ENCODE data around the gene SLC6A9. TPM values are rescaled to one million over a fixed set of nuclear protein-coding genes. Genes with fewer than 3 reads are reported as not detected.

The SLC6A9 gene
- total RNA-seq, 1 experiment from 2014 or later, result 45.0 TPM

GRCh38 chr1:43980255-43981134 lies 50.8 kb downstream of the SLC6A9 start:
- no peaks in the 10 kb centered on the region for H3K9me3 ChIP-seq
- BruUV-seq (replicated peaks), result no TSS peak
- Mint-ChIP-seq H3K4me1 (ENCODE audit: low read depth, unreplicated experiment) (peaks cover 24% of the 10 kb centered on the region), H3K4me3 (ENCODE audit: unreplicated experiment) (peak overlapping the region; percentile 75), H3K27ac (ENCODE audit: unreplicated experiment) (peak overlapping the region; percentile 52), H3K27me3 (ENCODE audit: insufficient read depth, unreplicated experiment) (no peaks in the 10 kb centered on the region), H3K9me3 (ENCODE audit: unreplicated experiment) (no peaks in the 10 kb centered on the region), H3K36me3 (ENCODE audit: insufficient read depth, unreplicated experiment) (peaks cover 28% of the 10 kb centered on the region)
- peak overlapping the region; percentile 80 for H3K4me3 ChIP-seq (ENCODE audit: low read depth, low read length)
- H3K27me3 ChIP-seq (replicated peaks; ENCODE audit: control insufficient read depth, insufficient read depth, low read length), result no peaks in the 10 kb centered on the region
- POLR2A ChIA-PET, result no interaction called here
- TF ChIP-seq CTCF (IDR thresholded peaks at IDR 0.05; ENCODE audit: insufficient read depth in 1 of 2, low read depth in 1 of 2, low read length in 1 of 2, severe bottlenecking in 1 of 2, unreplicated experiment in 1 of 2), result no peak
- CTCF ChIA-PET, result no interaction called here
- peaks cover 3% of the 10 kb centered on the region for H3K36me3 ChIP-seq (ENCODE audit: control insufficient read depth, insufficient read depth, low read length)
- DNase-seq, result no peak
- peaks cover 21% of the 10 kb centered on the region for H3K4me1 ChIP-seq
- intact Hi-C loops (cut with micrococcal nuclease; ENCODE audit: unreplicated experiment), result no loop called here

- peak overlapping the region; percentile 75 for H3K4me3 Mint-ChIP-seq (ENCODE audit: unreplicated experiment)
- peaks cover 24% of the 10 kb centered on the region for H3K4me1 Mint-ChIP-seq (ENCODE audit: low read depth, unreplicated experiment)
- H3K27me3 ChIP-seq (replicated peaks; ENCODE audit: control insufficient read depth, insufficient read depth, low read length), result no peaks in the 10 kb centered on the region
- H3K9me3 Mint-ChIP-seq (ENCODE audit: unreplicated experiment), result no peaks in the 10 kb centered on the region
- no peaks in the 10 kb centered on the region for H3K27me3 Mint-ChIP-seq (ENCODE audit: insufficient read depth, unreplicated experiment)
- H3K4me1 ChIP-seq, result peaks cover 21% of the 10 kb centered on the region
- intact Hi-C loops (cut with micrococcal nuclease; ENCODE audit: unreplicated experiment), result no loop called here
- no peak for TF ChIP-seq CTCF (IDR thresholded peaks at IDR 0.05; ENCODE audit: insufficient read depth in 1 of 2, low read depth in 1 of 2, low read length in 1 of 2, severe bottlenecking in 1 of 2, unreplicated experiment in 1 of 2)
- ChIA-PET CTCF (no interaction called here), POLR2A (no interaction called here)
- no TSS peak for BruUV-seq (replicated peaks)
- H3K27ac Mint-ChIP-seq (ENCODE audit: unreplicated experiment), result peak overlapping the region; percentile 52
- peak; percentile 41 to 49 for DNase-seq
- no peaks in the 10 kb centered on the region for H3K9me3 ChIP-seq
- peak overlapping the region; percentile 80 for H3K4me3 ChIP-seq (ENCODE audit: low read depth, low read length)
- H3K36me3 ChIP-seq (ENCODE audit: control insufficient read depth, insufficient read depth, low read length), result peaks cover 3% of the 10 kb centered on the region
- H3K36me3 Mint-ChIP-seq (ENCODE audit: insufficient read depth, unreplicated experiment), result peaks cover 36% of the 10 kb centered on the region
Observed at GRCh38 chr1:43979528-43980254, 51.6 kb downstream of the SLC6A9 start.

- DNase-seq, result no peak
- peaks cover 41% of the 10 kb centered on the region for H3K36me3 Mint-ChIP-seq (ENCODE audit: insufficient read depth, unreplicated experiment)
- H3K27me3 Mint-ChIP-seq (ENCODE audit: insufficient read depth, unreplicated experiment), result no peaks in the 10 kb centered on the region
- H3K4me3 Mint-ChIP-seq (ENCODE audit: unreplicated experiment), result peak overlapping the region; percentile 75
- peaks cover 21% of the 10 kb centered on the region for H3K4me1 ChIP-seq
- ChIA-PET CTCF (no interaction called here), POLR2A (no interaction called here)
- no peak overlapping the region for H3K27ac Mint-ChIP-seq (ENCODE audit: unreplicated experiment)
- no peaks in the 10 kb centered on the region for H3K27me3 ChIP-seq (replicated peaks; ENCODE audit: control insufficient read depth, insufficient read depth, low read length)
- peak overlapping the region; percentile 80 for H3K4me3 ChIP-seq (ENCODE audit: low read depth, low read length)
- no peaks in the 10 kb centered on the region for H3K9me3 ChIP-seq
- no peak for TF ChIP-seq CTCF (IDR thresholded peaks at IDR 0.05; ENCODE audit: insufficient read depth in 1 of 2, low read depth in 1 of 2, low read length in 1 of 2, severe bottlenecking in 1 of 2, unreplicated experiment in 1 of 2)
- no peaks in the 10 kb centered on the region for H3K9me3 Mint-ChIP-seq (ENCODE audit: unreplicated experiment)
- peaks cover 3% of the 10 kb centered on the region for H3K36me3 ChIP-seq (ENCODE audit: control insufficient read depth, insufficient read depth, low read length)
- BruUV-seq (replicated peaks), result no TSS peak
- intact Hi-C loops (cut with micrococcal nuclease; ENCODE audit: unreplicated experiment), result no loop called here
- H3K4me1 Mint-ChIP-seq (ENCODE audit: low read depth, unreplicated experiment), result peaks cover 24% of the 10 kb centered on the region
Observed at GRCh38 chr1:43979261-43979527, 52.1 kb downstream of the SLC6A9 start.

All from Caco-2 (cell line).